NCI-H526 (cell line): Measurements from ENCODE around the gene PLA2G3.

Source experiments
- DNase-seq, 2 experiments: peaks; one replicate each; lab custom pipeline; 2025; lab: John Stamatoyannopoulos, UW

The PLA2G3 gene

GRCh38 chr22:31085928-31086327 is 54.4 kb downstream of the PLA2G3 start:
- DNase-seq: no peak

- peak; percentile 70 to 88 for DNase-seq
Observed at GRCh38 chr22:31085493-31085824, 54.8 kb downstream of the PLA2G3 start.

GRCh38 chr22:31084811-31085492 is 55.4 kb downstream of the PLA2G3 start:
- DNase-seq: peak; percentile 49 to 85
